OCI-M2 (cell line): Measurements from ENCODE around the gene PLD2.

Experiments
- DNase-seq: peaks from one replicate; lab custom pipeline; 2025; ENCODE audit not compliant: unreplicated experiment; lab: John Stamatoyannopoulos, UW

The PLD2 gene

GRCh38 chr17:4833941-4834680 is 27.2 kb downstream of the PLD2 start:
- DNase-seq = no peak

DNA sequence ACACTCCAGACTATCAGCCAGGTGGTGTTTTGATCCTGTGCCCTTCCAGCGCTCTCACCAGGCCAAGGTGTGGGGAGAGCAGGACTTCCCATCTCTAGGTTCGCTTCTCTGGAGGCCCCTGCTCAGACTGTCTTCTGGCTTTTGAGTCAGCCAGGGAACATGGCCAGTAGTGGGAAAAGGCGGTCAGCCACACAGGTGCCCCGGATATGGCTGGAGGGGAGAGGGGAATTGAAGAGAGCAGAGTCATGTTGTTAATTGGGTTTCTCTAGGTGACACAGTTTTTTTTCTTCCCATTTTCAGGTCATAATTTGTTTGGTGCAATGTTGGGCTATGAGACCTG is 27.7 kb downstream of the PLD2 start:
- no peak for DNase-seq

GRCh38 chr17:4836221-4836620 is 29.3 kb downstream of the PLD2 start:
- DNase-seq = no peak

DNA sequence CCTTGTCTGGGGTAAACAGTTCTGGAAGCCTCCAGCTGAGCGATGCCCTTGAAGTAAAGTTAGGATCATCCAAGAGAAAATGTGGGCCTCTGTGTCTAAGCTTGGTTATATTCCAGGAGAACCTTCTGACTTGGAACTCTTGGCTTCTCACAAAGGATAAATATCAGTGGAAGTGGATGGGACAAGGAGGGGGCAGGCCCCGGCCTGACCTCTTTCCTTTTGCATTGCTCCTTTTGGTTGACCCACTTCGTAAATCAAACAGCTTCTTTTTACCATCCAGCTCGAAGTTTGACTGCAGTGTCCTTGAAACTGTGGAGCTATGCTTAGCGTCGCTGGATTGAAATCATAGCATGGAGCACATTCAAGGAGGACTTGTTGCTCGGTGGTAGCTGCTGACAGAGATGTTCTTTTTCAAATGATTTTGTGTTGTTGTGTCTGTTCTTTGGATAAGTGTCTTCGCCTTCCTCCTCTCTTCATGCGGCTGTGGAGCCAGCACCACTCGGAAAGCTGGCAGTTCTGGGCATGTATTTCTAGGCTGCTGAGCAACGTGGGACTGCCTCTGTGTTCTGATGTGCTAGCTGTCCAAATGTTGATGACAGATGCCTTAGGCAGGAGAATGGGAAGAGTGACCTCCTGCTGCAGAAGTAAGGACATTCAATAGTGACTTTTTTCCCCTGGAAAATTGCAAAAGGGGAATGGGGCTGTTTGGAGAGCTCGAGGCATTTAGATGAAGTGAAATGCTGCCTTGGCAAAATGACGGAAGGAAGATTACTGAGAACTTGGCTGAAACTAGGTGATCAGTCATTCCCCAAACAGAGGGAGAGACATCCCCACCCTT is 30.7 kb downstream of the PLD2 start:
- no peak for DNase-seq

DNA sequence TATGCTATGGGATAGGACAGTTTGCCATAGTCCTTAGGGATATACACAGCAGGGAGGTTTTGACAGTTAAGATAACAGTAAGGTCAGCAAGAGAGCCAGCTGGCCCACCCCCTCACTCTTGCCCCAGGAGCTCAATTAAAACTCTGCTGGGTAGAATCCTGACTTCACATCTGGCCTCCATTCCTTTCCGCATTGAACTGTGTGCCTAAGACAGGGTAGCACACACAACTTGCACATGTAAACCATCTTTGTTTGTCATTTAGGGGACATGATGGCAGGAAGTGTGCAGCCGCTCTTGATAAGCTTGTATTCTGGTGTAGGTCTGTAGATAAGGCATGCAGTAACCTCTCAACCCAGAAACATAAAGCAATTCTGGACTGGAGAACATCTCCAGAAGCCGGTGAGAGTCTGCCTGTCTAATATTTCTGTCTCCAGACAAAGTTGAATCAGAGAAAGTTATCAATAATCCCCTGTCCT is 31.4 kb downstream of the PLD2 start:
- DNase-seq = no peak

GRCh38 chr17:4839221-4839620 is 32.3 kb downstream of the PLD2 start:
- DNase-seq = no peak

DNA sequence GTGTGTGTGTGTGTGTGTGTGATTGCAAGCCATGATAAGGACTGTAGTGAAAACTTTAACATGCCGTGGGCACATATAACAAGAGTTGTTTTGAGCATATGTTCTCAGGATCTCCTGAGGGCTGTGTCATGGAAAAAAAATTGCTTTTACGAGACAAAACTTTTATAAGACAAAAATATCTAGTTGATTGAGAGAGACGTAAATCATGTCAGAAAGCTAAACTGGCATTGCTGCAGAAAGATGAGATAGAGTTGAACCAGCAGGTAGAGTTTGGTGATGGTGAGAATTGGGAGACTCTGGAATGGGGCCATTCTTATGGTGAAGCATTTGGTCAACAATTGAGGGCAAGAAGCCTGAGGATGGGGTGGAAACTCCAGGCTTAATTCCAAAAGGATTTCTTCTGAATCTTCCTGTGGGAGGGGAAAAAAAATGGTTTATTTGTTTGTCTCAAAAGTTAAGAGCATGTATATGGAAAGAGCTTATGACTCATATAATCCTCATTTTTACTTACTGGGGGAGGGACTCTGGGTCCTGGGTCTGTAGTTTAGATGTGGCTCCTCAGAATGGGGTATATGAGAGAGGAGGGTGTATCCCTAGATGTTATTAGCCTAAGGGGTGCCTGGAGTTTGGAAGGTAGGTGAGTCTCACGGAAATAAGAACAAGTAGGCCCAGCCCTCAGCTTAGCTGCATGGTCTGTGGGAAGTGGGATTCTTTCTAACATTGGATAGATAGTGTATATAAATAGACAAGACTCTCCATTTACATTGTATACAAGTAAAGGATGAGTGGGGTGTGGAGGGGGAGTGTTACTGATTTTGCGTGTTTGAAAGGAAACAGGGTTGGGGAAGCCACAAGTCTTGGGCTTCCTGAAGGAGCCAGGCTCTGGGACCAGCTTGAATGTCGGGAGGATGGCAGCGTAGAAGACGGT is 33.3 kb downstream of the PLD2 start:
- no peak for DNase-seq

DNA sequence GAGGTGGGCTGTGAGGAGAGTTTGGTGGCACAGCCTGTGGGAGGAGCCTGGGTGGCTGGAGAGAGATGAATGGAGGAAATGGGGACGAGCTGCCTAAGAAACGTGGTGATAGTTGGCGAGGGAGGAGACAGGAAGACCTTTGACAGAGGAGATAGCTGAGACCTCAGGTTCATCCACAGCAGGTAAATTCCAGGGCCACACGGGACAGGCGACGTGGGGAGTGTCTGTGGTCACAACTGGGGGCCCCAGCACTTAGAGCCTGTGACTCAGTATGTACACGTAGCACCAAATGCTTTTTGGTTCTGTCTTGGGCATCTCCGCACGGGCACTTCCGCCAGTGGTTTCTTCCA is 33.9 kb downstream of the PLD2 start:
- no peak for DNase-seq

DNA sequence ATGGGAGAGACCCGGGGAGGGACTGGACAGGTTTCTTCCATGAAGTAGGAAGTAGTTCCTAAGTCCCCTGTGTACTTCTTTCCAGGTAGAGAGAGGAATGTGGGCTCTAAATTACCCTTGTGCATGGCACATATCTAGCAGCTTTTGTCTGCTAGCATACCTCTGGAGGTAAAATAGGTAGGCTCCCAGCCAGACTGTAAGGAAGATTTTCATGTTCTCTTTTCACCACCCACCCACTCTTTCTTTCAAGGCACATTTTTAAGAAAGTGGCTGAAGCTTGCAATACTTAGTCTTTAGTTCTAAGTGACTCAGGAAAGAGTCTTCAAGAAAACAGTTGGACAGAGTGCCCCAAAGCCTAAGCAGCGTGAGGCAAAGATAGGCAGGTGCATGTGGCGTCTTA is 35.4 kb downstream of the PLD2 start:
- no peak for DNase-seq

DNA sequence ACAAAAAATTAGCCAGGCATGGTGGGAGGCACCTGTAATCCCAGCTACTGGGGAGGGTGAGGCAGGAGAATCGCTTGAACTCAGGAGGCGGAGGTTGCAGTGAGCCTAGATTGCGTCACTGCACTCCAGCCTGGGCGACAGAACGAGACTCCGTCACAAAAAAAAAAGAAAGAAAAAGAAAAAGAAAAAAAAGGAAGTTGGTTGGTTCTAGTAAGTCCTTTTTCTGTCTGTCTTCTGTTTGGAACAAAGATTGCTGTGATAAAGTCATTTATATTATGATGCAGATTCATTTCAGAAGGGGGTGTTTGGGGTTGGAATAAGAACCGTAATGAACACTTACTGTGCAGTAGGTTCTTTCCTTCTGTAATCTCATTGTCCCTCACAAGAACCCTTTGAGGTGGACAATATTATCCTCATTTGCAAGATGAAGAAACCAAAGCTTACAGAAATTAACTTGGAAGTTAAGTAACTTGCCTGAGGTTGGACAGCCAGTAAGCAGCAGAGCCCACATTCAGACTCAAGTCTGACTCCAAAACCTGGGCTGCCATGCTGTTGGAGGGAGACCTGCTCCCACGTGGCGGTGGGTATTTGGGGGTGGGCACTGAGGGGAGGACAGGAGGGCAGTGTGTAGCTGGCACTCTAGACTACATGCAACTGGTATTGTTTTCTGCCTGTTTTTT is 36.5 kb downstream of the PLD2 start:
- DNase-seq = no peak

DNA sequence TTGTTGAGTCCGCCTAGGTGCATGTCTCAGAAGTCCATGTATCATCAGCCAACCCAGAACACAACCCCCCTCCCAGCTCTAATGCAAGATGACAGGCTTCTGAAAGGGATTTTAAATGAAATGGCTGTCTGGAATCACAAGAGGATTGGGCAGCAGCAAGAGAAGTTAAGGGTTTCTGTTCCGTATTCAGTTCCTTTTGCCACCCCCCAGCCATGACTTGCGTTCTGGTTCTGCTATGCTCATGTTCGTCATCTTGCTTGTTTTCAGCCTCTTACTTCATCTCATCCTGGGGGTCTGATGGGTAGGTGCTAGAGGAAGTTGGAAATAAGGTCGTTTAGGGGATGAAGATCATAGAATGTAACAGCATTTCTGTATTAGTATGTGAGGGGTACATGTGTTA is 38.2 kb downstream of the PLD2 start:
- no peak for DNase-seq

GRCh38 chr17:4846635-4847390 is 39.9 kb downstream of the PLD2 start:
- no peak for DNase-seq

DNA sequence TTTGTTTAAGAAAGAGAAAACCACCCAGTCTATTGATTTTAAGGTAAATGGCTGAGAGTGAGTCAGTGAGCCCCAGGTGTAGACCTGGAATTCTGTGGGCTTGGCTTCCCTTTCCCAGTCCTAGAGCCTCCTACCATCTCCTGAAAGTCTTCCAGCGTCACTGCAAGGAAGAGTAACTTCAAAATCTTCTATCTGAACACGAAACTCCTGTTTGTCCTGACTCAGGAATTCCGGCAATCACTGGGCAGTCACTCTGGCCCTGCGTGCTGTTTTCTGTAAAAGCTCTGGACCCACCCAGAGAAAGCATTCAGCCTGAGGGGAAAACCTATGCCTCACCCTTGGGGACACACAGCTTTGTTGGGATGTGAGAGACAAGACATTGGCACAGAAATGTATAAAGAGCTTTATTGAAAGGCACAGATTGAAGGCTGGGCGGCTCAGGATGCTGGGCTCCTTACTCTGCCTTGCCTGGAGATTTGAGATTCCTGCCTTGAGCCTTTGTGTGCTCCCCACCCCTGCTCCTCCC is 42.1 kb downstream of the PLD2 start:
- no peak for DNase-seq

DNA sequence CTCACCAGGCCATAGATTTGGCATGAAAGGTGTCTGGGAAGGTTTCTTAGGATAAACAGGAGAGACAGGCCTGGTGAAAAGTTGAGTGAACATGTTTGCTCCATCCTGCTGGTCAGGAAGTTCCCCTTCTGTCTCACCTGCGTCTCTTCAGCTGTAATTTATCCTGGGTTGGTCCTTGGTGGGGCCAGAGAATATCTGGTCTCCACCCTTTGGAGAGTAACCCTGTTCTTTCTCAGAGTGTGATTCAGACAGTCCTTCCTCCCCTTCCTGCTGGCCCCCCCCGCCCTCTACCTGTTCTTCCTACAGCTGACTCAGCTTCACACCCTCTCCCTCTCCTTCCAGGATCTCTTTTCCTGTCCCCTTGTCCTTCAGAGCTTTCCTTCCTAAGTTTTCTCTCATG is 43.3 kb downstream of the PLD2 start:
- no peak for DNase-seq

DNA sequence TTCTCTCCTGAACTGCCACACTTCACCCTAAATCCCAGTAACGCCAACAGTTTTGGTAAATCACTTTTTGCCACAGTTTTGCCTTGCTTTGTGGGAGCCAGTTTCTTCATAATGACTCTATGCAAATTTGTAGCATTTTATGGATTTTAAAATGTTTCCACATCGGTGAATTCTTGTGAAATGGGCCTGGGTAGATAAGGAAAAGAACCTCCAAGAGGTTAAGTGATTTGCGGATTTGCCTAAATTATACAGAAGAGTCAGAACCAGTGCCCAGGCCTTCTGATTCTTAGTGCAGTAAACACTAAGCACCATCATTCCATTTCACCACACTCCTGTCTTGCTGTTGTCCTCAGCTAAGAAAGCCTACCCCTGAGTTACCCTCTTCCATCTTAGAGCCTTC is 44.1 kb downstream of the PLD2 start:
- no peak for DNase-seq

DNA sequence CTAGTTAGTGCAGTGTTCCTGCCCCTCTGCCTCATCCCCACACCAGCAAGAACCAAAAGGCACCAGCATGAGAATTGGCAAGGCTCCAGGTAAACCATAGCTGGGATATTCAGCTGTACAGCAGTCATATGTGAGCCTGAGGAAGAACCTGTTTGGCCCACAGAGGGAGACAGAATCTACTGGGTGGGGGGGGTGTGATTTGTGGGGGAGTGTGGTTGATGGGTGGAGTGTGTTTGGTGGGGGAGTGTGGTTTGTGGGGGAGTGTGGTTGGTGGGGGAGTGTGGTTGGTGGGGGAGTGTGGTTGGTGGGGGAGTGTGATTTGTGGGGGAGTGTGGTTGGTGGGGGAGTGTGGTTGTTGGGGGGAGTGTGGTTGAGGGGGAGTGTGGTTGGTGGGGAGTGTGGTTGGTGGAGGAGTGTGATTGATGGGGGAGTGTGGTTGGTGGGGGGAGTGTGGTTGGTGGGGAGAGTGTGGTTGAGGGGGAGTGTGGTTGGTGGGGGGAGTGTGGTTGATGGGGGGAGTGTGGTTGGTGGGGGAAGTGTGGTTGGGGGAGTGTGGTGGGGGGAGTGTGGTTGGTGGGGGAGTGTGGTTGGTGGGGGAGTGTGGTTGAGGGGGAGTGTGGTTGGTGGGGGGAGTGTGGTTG is 45.7 kb downstream of the PLD2 start:
- DNase-seq = no peak

- no peak for DNase-seq
Observed at GRCh38 chr17:4853208-4853671, 46.3 kb downstream of the PLD2 start.

DNA sequence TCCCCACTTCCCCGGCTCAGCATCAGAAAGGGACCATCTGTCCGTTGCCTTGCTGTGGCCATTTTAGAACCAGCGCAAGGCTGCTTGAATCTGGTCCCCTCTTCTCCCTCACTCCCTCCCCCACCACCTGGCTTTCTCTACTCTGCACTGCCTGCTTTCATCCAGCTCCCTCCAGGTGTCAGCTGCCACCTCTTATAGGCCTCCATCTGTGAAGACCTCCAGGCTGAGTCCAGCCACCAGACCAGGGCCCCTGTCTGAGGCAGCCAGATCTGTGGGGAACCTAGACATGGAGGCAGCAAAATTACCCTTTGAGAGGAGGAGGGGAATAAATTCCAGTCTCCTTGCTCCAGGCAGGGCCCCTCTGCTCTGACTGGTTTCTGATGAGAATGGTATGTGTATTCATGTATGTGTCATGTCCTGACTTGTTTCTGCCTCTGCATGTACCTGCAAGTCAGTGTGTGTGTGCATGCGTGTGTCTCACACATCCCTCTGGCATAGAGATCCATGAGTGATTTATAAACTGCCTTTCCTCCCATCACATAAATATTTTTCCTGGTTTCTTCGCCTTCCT is 47.2 kb downstream of the PLD2 start:
- DNase-seq = no peak
